H7 (cell line): ENCODE results near the gene ZNF236. TPM values are rescaled to one million over a fixed set of nuclear protein-coding genes. Genes with fewer than 3 reads are reported as not detected.
"Not testable (repeated sequence)": the region's sequence is repeated elsewhere in the genome, so short reads cannot be mapped to it uniquely, and the experiment has no call there.

Source experiments
- DNase-seq: peaks from one replicate; pipeline ENCODE4 v3.0.0; 2012
- H3K27me3 ChIP-seq: 2 replicates; pipeline ENCODE4 v1.6.0; 2011; ENCODE audit warnings: mild to moderate bottlenecking, low read length; ENCODE audit not compliant: control insufficient read depth, insufficient read depth
- H3K36me3 ChIP-seq: replicated peaks from 2 replicates; pipeline ENCODE4 v1.5.1; 2011; ENCODE audit warnings: low read length; ENCODE audit not compliant: control insufficient read depth, insufficient read depth
- H3K4me3 ChIP-seq: 2 replicates; pipeline ENCODE4 v1.5.1; 2011; ENCODE audit warnings: low read depth, mild to moderate bottlenecking, control low read depth, low read length, moderate library complexity; ENCODE audit not compliant: insufficient read depth
- total RNA-seq: library from RNA; depleted of rRNA; stranded (reverse); fragments of >200 nt; shearing (Covaris generic); gene quantifications from 2 replicates; pipeline ENCODE4 v1.2.3, GENCODE V29; 2014

ZNF236 gene
- total RNA-seq, 1 experiment from 2014 or later, result 9.1 TPM

DNA sequence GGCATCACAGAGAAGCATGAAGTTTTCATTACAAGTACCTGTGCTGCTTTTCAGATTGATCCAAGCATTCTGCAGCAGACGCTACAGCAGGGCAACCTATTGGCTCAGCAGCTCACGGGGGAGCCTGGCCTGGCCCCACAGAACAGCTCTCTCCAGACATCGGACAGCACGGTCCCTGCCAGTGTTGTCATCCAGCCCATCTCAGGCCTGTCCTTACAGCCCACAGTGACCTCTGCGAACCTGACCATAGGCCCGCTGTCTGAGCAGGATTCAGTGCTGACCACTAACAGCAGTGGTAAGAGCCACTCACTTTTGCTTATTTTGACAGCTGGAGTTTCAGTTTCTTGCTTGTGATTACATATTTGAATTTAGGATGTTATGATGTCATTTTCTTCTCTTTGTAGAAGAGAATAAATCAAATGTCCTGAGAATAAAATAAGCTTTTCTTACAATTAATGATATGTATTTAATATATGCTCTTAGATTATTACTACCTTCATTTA is 104.9 kb downstream of the ZNF236 start:
- Histone ChIP-seq H3K36me3 (peaks cover 5% of the 10 kb centered on the region), H3K4me3 (no peak overlapping the region), H3K27me3 (no peaks in the 10 kb centered on the region)
- DNase-seq, result no peak

DNA sequence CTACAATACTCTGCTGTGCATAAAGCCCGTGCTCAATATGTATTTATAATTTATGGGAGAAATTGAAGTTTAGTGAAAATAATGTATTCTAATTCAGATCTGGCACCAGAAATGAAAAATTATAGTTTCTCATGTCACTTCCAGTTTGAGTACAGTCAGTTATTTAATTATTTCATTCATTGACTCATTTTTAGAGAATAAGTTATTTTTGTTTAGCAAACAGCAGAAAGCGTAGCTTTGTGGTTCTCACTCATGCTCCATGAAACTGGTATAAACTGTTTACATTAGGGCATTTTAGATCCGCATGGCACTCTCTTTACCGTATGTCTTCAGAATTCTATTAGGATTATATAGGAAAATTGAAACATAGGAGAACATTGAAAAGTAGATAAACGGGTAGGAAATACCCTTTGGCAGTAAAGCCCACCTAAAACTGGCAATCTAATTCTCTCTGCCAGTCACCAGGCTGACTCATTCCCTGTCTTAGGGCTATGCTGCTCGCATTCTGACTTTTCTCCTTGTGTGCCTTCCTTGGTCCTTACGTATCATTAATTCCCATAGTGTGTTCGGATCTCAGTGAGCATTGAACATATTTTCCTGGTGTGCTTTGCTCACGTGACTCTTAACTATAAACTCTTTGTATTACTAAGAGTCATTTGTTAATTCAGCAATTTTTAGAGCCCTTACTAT is 106.0 kb downstream of the ZNF236 start:
- no peak for DNase-seq
- no peak overlapping the region for H3K4me3 ChIP-seq
- H3K36me3 ChIP-seq, result peaks cover 5% of the 10 kb centered on the region
- H3K27me3 ChIP-seq, result no peaks in the 10 kb centered on the region

DNA sequence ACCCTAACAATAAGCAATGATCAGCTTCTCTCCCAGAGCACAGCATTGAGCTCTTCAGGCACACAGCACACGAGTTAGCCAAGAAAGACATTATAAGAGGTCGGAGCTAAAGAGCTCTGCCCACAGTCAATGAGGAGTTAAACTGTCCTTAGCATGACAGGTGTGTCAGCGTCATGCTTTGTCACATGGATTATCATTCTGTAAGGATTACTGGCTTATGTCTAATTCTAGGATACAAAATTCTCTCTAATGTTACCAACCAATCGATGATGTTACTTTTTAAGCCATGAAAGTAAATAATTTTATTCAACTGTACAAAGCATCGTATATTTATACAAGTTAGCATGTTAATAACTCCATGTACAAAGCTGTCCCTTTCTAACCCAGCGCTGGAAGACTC is 108.8 kb downstream of the ZNF236 start:
- DNase-seq, result no peak
- Histone ChIP-seq H3K4me3 (no peak overlapping the region), H3K27me3 (no peaks in the 10 kb centered on the region), H3K36me3 (peaks cover 5% of the 10 kb centered on the region)

DNA sequence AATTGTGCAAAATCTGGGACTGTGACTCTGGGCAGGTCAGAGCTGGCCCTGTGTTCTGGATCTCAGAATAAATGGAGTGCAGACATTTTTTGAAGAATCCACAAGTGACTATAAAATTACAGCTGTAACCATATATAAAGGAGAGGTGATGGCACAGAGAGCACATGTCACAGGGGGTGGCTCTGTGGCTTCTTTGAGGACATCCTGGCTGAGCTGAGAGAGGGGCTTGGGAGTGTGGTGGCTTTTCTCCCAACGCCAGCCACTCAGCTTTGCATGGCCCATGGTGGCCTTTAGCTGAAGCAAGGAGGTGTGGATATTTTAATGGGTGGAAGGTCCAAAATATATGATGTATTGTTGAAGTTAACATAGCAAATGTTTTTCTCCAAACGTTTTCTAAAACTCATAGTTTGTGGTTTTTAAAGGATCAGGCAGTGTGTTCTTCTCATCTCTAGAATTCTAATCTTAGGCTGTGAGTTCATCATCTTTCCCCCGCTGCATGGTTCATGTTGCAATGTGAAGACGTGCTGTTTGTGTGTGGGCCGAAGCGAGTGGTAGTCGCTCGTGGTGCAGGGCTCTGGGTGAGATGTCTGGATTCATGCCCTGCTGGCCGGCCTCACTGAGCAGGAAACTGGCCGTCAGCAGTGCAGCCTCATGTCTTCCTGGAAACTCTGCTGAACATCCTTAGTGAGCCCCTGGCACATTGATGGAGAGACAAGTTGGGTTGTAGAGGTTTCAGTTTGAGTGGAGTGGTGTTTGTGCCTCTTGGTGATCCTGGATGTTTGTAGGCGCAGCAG is 109.9 kb downstream of the ZNF236 start:
- DNase-seq, result no peak
- Histone ChIP-seq H3K4me3 (no peak overlapping the region), H3K36me3 (peaks cover 1% of the 10 kb centered on the region), H3K27me3 (no peaks in the 10 kb centered on the region)

DNA sequence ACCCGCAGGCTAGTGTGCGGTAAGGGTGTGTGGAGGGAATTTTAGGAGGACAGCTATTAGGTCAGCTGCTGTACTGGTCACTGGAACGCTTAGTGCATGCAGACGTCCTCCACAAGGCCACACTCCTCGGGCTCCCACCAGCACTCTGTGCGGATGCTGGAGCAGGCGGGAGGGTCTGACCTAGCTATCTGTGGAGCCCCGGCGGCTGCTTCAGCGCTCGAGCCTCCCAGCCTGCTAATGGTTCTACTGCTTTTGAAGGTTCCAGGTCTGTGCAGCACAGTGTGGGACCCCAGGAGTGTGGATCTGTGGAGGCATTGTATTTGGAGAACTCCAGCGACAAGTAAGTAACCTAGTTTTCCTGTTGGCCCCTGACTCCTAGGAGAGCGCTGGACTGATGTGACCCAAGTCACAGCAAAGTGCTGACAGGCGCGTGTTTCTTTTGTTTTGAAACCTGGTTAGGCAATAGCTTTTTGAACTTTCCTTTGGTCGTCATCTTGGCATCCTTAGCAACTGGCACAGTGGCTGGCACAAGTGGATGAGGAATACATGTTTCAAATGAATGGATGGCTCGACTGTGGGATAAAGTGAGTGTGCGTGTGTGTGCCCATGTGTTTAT is 113.5 kb downstream of the ZNF236 start:
- Histone ChIP-seq H3K27me3 (no peaks in the 10 kb centered on the region), H3K36me3 (peaks cover 4% of the 10 kb centered on the region), H3K4me3 (no peak overlapping the region)
- no peak for DNase-seq

DNA sequence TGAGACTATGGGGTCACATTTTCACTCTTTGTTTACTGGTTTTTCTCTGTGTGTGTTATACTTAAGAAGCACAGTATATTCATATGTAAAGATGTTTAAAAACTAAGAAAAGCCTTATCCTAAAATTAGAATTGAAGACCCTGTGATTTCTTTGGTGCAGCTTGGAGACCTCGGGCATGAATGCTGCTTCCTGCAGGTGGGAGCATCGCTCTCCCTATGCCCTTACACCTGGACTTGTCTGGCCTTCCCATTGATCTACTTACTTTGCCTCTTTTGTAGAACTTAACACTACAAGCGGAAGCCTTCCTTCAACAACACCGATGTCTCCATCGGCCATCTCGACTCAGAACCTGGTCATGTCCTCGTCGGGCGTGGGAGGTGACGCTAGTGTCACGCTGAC is 114.5 kb downstream of the ZNF236 start:
- Histone ChIP-seq H3K27me3 (no peaks in the 10 kb centered on the region), H3K4me3 (no peak overlapping the region), H3K36me3 (peaks cover 4% of the 10 kb centered on the region)
- no peak for DNase-seq

DNA sequence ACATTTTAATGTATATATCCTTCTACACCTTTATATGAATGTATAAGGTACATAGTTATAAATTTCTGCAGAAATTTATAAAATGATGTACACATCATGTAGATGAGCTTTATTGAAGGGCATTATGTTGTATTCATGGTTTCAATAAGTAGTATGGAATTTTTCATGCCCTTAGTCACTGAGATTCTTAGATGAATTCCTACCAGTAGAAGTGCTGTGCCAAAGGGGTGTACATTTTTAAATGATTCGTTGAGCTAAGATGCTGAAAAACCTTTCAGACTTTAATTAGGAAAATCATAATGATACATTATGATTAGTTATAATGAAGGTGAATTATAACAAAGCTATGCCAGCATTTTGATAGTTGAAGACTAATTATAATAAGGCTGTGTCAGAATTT is 115.2 kb downstream of the ZNF236 start:
- no peak overlapping the region for H3K4me3 ChIP-seq
- peaks cover 4% of the 10 kb centered on the region for H3K36me3 ChIP-seq
- H3K27me3 ChIP-seq, result no peaks in the 10 kb centered on the region
- DNase-seq, result no peak

DNA sequence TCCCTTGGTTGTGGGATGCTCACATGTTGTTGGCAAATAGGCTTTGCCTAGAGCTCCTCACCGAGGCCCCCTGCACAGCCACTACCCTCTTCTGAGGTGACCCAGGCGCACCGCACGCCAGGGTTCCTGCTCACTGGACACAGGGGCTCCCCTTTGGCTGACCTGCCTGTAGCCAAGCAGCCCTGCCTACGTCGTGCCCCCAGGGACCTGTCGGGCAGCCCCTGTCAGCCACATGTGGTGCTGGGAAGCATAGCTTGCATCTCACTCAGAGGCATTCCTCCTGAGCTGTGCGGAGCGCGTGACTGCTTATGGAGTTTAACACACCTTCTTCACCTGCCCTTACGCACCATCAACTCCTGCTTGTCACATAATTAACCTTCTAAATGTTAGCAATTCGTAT is 116.3 kb downstream of the ZNF236 start:
- Histone ChIP-seq H3K27me3 (no peaks in the 10 kb centered on the region), H3K36me3 (peaks cover 4% of the 10 kb centered on the region), H3K4me3 (no peak overlapping the region)
- DNase-seq, result no peak

DNA sequence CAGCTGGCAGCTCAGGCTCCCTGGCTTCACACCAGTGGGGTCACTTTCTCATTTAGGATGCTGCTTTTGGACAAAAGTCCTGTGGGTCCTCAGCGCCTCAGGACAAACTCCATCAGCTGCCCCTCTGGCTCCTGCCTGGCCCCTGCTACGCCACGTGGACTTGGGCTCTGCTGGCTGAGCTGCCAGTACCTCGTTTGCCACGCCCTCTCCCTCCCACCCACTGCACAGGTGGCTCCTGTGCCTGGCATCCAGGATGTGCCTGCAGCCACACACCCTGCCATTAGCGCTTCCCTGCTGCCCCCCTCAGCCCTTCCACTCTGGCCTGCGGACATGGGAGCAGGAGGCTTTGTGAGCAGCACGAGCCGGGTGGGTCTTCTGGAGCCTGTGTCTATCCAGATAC is 118.9 kb downstream of the ZNF236 start:
- Histone ChIP-seq H3K4me3 (no peak overlapping the region), H3K36me3 (peaks cover 4% of the 10 kb centered on the region), H3K27me3 (no peaks in the 10 kb centered on the region)
- DNase-seq, result no peak

DNA sequence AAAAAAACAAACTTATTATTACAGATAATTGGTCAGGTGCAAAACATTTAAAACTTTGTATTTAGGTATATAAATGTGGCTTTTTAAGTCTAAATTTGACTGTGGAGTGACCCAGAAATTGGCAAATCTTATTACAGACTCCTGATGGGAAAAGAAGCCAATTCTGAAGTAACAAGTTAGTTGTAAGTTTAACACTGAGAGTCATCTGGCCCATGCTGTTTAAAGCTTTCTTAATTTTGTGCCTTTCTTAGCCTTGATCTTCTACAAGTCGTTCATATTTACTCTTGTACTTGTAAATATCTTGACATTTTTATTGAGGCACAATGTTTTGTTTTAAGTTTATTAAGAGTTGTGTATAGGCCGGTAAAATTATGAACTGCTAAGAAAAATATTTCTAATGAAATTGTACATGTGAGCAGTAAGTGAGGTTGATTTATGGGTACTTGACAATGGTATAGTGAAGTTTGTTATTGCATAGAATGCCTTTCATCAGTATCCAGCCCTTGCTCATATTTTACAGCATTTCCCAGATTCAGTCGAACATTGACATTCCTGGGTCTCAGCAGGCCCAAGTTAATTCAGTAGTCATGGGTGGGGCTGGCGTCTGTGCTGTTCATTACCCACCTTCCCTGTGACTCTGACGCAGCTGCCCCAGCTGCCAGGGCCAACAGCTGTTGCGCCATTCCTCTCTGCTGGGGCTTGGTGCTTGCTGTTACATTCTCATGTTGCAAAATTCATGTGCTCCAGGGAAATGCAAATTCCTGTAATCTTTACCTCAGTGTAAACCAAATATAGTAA is 121.4 kb downstream of the ZNF236 start:
- Histone ChIP-seq H3K36me3 (peaks cover under 1% of the 10 kb centered on the region), H3K27me3 (no peaks in the 10 kb centered on the region), H3K4me3 (no peak overlapping the region)
- no peak for DNase-seq

DNA sequence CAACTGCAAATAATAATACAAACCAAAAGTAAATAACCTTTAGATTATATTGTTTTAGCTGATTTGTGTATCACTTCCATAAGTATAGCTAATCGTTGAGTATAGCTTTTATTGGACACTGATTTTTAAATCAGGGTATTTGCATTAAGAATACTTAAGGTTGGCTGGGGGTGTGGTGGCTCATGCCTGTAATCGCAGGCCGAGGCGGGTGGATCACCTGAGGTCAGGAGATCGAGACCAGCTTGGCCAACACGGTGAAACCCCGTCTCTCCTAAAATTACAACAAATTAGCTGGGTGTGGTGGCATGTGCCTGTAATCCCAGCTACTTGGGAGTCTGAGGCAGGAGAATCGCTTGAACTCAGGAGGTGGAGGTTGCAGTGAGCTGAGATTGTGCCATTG is 122.0 kb downstream of the ZNF236 start:
- not testable (repeated sequence) for H3K36me3 ChIP-seq, DNase-seq, H3K4me3 ChIP-seq, H3K27me3 ChIP-seq

DNA sequence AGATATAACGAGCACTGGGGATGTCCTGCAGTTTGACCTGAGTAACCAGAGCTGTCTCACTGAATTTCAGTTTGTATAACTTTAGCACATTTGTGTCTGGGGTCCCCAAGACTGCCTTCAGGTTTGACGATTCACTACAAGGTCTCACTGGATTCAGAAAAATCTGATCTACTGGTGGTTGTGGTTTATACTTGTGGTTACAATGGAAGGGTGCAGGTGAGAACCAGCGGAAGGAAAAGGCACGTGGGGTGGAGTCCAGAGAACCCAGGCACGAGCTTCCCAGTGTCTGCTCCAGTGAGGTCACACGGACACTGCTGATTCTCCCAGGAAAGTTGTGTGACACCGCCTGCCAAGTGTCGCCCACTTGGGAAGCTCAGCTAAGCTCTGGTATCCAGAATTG is 126.0 kb downstream of the ZNF236 start:
- H3K4me3 ChIP-seq, result no peak overlapping the region
- no peak for DNase-seq
- peaks cover 2% of the 10 kb centered on the region; the same call in 1 of the 2 replicates for H3K36me3 ChIP-seq
- H3K27me3 ChIP-seq, result no peaks in the 10 kb centered on the region

DNA sequence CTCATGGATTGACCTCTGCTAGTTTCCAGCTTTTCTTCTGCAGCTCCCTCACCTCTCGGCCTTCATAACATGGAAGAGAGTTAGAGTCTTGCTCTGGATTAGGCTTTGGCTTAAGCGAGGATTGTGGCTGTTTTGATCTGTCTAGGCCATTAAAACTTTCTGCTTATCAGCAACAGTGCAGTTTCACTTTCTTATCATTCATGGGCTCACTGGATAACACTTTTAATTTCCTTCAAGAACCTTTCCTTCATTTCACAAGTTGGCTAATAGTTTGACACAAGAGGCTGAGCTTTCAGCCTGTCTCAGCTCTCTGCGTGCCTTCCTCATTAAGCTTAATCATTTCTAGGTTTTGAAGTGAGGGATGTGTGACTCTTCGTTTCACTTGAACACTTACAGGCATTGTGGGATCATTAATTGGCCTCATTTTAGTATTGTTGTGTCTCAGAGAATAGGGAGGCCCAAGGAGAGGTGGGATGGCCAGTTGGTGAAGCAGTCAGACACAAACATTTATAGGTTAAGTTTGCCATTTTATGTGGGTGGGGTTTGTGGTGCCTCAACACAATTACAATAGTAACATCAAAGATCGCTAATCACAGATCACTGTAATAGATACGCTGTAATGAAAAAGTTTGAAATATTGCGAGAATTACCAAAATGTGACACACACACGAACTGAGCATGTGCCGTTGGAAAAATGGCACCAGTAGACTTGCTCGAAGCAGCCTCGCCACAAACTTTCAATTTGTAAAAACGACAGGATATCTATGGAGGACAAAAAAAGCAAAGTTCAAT is 129.3 kb downstream of the ZNF236 start:
- no peak overlapping the region for H3K4me3 ChIP-seq
- no peaks in the 10 kb centered on the region for H3K27me3 ChIP-seq
- DNase-seq, result no peak
- peaks cover 2% of the 10 kb centered on the region for H3K36me3 ChIP-seq

DNA sequence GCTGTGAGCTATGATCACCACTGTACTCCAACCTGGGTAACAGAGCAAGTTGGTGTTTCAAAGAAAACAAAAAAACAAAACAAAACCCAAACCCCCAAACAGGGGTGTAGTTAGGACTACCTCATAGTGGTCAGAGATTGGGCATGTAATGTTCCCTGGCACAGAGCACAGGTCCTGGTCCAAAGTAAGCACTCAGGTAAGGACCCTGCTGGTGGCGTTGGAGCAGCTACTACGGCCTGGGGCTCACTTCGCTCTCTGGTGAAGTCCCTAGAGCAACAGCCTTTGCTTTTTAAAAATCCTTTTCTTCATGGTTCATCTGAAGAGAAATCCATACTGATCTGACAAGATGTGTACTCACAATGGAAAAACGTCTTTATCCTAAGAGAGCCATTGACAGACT is 130.4 kb downstream of the ZNF236 start:
- H3K4me3 ChIP-seq, result no peak overlapping the region
- H3K27me3 ChIP-seq, result no peaks in the 10 kb centered on the region
- peaks cover 2% of the 10 kb centered on the region for H3K36me3 ChIP-seq
- no peak for DNase-seq
